GM19324 (cell line): ENCODE measurements around the gene COL23A1.

Experiments used
- ATAC-seq: cut with Tn5 transposase; IDR thresholded peaks from one replicate; pipeline ENCODE4 v1.9.1; 2021; ENCODE audit warnings: mild to moderate bottlenecking, moderate library complexity; ENCODE audit not compliant: unreplicated experiment, low FRiP score

Gene COL23A1

DNA sequence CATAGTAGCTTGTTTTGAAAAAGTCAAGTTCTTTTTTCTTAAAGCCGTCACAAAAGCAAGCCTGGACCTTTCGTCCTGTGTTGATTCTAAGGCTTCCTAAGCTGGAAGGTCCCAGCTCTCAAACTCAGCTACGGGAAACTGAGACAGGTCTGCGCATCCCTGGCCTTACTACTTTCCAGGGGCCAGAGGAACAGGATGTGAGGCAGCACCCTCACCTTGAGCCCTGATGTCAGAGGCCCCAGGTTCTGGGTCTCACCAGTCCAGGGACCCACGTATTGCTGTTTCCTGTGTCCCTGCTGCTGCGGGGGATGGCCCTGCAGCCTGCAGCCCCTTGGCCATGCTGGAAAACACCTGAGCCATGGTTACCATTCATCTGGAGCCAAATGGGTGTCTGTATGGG is 123.9 kb downstream of the COL23A1 start:
- no peak for ATAC-seq

DNA sequence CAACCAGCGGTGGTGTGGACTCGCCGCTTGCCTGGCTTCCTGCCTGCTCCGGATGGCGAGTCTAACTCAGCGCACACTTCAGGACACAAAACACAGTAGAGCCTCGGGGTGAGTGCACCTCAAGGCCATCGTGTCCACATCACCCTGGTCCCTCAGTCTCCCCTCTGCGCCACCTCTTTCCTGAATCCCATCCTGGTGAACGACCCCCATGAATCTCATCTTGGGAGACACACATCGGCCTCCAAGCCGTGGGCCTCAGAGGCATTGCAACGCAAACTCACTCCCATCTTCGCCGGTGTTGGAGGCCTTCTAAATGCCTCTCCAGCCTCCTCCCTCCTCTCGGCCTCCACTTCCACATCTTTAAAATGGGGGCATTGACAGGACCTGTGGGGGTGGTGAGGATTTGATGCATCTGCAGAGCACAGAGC is 124.3 kb downstream of the COL23A1 start:
- ATAC-seq, result no peak

GRCh38 chr5:178465228-178465860 is 124.8 kb downstream of the COL23A1 start:
- no peak for ATAC-seq

DNA sequence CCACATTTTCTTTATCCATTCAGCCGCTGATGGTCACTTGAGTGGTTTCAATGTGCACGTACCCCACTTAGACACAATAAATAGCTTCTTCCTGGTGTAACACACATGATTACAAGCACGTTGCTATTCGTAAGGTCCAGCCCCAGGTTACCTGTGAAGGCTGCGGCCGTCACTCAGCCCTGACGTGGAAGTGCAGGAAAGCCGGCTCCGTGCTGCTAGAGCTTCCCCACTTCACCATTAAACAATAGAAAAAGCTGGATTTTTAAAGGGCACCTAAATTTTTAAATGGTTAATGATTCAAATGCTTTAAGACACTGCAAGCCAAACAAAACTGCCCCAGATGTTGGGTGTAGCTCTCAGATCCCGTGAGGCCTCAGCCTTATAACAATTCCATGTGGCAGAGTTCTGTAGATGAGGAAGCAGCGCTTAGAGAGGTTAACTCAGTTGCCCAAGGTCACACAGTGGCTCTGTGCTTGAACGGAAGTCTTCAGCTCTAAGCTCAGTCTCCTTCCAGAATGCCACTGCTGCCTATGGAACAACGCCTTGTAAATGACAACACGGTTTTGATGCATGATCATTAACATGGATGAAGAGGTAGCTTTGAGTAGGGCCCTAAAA is 125.7 kb downstream of the COL23A1 start:
- no peak for ATAC-seq

DNA sequence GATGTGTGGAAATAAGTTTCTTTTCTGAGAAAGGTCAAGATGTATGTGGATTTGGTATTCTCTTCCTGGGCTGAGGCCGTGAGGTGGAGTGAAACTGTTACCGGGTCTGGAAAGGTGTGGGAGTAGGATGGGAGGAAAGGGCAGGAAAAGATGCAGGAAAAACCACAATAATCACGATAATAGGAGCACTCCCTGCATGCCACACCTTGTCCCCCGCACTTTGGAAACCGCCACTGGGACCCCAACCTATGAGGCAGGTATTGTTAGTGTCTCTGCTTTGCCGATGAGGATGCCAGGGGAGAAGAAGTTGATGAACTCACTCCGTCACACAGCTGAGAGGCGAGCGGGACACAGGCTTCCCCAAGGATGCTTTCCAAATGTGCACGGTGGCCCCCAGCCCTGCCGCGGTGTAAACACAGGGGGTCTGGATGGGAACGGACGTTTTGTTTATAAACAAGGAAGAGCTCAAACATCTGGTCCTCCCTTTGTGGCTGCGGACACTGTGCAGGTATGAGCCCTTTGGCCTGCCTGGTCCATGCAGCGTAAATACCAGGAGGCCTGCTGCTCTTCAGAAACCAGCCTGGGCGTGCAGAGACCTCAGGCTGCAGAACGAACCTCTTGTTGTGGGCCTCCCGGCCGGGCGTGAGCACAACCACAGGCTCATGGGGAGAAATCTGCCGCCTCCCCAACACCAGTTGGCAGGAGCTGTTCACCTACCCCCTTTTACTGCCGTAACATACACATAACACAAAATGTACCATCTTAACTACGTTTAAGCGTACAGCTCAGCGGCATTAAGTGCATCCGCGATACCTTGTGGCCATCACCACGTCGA is 126.7 kb downstream of the COL23A1 start:
- ATAC-seq, result no peak

DNA sequence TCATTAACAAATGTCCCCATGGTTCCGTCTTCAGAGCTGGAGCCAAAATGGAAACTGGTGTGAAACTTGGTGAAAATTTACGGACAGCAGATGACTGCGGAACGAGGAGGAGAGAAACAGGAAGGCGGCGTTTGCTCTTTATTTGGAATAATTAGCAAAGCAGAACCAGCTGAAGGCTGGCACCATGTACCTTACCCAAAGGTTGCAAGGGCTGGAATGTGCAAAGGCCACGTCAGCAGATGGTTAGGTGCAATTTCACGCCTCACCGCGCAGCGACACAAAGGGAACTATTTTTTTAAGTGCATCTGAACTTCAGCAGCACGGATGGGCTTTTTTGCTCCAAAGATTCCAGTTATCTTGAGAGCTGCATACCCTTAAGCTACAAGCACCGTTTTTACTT is 127.4 kb downstream of the COL23A1 start:
- ATAC-seq, result no peak

GRCh38 chr5:178462076-178462475 is 128.1 kb downstream of the COL23A1 start:
- no peak for ATAC-seq

- ATAC-seq, result no peak
Observed at GRCh38 chr5:178461004-178461730, 129.0 kb downstream of the COL23A1 start.

- ATAC-seq, result no peak
Observed at GRCh38 chr5:178460598-178460997, 129.6 kb downstream of the COL23A1 start.

- ATAC-seq, result no peak
Observed at GRCh38 chr5:178460174-178460573, 130.0 kb downstream of the COL23A1 start.

GRCh38 chr5:178458140-178458539 is 132.1 kb downstream of the COL23A1 start:
- ATAC-seq, result no peak

GRCh38 chr5:178457471-178457870 is 132.7 kb downstream of the COL23A1 start:
- no peak for ATAC-seq

GRCh38 chr5:178455480-178455835 is 134.7 kb downstream of the COL23A1 start:
- no peak for ATAC-seq

DNA sequence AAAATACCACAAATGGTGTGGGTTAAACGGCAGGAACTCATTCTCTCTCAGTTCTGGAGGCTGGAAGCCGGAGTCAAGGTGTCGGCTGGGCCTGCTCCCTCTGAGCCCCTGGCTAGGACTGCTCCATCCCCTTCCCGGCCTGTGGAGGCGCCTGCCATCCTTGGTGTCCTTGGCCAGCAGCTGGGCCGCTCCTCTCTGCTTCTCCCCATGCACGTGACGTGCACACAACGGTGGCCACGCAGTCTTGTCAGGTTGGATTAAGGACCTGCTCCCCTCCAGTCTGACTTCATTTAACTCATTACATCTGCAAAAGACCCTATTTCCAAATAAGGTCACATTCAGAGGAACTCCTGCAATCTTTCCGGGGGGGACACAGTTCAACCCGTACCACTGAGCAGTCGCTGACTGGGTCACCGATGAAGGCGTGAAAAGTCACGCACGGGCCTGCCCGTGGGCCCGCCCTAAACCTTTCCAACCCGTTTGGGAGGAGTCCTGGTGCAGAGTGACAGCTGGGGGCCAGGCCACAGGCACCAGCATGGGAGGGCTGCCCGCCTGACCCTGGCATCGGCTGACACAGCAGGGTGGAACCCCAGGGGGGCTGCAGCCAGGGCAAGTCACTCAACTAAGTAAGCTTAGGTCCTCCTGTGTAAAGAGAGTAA is 135.2 kb downstream of the COL23A1 start:
- no peak for ATAC-seq

GRCh38 chr5:178454303-178454702 is 135.9 kb downstream of the COL23A1 start:
- ATAC-seq, result no peak

DNA sequence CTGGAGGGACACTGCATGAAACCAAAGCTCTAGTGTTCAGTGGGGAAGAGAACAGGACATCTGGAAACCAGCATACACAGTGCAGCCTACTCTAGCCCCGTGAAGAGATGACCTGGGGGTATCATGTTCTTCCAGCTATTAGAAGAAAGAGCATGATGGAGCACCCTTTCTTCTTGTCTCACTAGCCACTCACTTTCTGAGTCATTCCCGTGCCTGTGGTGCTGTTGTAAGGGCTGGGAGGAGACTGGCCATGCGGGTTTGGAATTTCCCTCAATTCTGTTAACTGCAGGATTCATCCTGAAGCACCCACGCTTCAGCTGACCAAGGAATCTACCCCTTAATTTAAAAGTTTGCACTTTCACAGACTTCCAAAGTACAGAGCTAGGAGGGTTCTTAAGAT is 137.0 kb downstream of the COL23A1 start:
- no peak for ATAC-seq

- ATAC-seq, result no peak
Observed at GRCh38 chr5:178450121-178451028, 139.8 kb downstream of the COL23A1 start.

- no peak for ATAC-seq
Observed at GRCh38 chr5:178449163-178450070, 140.8 kb downstream of the COL23A1 start.
